GM18507 (cell line): ENCODE data around the gene TMEM184C.

Experiments
- DNase-seq: peaks from one replicate; pipeline ENCODE4 v3.0.0; 2011; ENCODE audit warnings: low read depth; ENCODE audit not compliant: insufficient read length; ENCODE audit errors: extremely low spot score
- FAIRE-seq: peaks from 2 replicates; lab custom pipeline; 2011; peaks lifted over from hg19 to GRCh38; lab: Jason Lieb, UNC

The TMEM184C gene

DNA sequence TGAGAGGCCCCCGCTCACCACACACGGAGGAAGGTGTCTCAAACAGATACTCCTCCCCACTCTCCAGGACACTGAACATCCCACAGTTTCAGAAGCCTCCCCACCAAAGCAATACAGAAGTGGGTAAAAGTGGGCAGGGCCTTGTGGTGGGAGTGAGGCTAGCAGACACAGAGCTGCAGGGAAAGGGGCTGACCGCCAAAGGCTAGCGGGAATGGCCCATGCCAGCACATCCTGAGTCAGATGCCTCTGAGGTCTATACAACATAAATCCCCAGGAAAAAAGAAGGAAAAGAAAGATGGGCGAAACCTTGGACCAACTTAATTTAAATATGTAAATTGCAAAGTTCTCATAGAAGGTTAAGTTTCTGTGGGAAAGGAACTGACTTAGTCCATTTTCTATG is 92.8 kb downstream of the TMEM184C start:
- DNase-seq (no peak), FAIRE-seq (no peak)

GRCh38 chr4:147714575-147715401 is 97.6 kb downstream of the TMEM184C start:
- no peak for DNase-seq

DNA sequence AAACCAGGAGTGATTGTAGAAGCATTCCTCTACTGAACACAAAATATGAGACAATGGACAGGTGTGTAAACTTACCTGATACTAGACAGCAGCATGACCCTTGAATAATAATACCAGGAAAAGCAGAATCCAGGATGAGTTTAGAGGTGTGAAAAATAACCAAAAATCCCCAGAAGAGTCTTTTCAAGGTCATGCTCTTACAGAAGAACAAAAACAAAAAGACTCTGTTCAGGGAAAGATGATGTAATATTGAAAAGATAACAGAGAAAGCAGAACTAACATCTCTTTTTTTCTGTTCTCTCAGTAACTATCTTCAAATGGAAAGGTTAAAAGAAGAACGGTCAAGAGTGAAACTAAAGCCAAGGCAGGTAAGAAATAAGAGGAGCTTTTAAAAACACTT is 100.7 kb downstream of the TMEM184C start:
- DNase-seq (no peak), FAIRE-seq (peak; percentile 86)

More at GRCh38 chr4:147714575-147715401, 97.6 kb downstream of the TMEM184C start:
- FAIRE-seq: no peak
